Esophagus muscularis mucosa (tissue), 4 donors: Measurements from ENCODE around the gene KIF26B. TPM values are rescaled to one million over a fixed set of nuclear protein-coding genes. Genes with fewer than 3 reads are reported as not detected.
"Not testable (repeated sequence)": the region's sequence is repeated elsewhere in the genome, so short reads cannot be mapped to it uniquely, and the experiment has no call there.

Source experiments
- DNase-seq: peaks from one replicate; pipeline ENCODE4 v3.0.0-alpha.2; 2017; ENCODE audit errors: extremely low spot score
- H3K27ac ChIP-seq, 4 donors: fragments of 200-600 bp; sonication (generic); replicated peaks in 1 of 4; 1 replicate in 3 of 4; 2 replicates in 1 of 4; pipeline ENCODE4 v1.5.1; 2016 to 2019; ENCODE audit warnings: mild to moderate bottlenecking in 1 of 4
- H3K27me3 ChIP-seq, 4 donors: fragments of 200-600 bp; sonication (generic); one replicate each; pipeline versions ENCODE4 v1.5.1 to v1.6.0; 2016 to 2019
- H3K36me3 ChIP-seq, 4 donors: fragments of 200-600 bp; sonication (generic); one replicate each; pipeline ENCODE4 v1.5.1; 2016 to 2019
- H3K4me1 ChIP-seq, 4 donors: fragments of 200-600 bp; sonication (generic); one replicate each; pipeline ENCODE4 v1.5.1; 2016 to 2019
- H3K4me3 ChIP-seq, 4 donors: fragments of 200-600 bp; sonication (generic); 1 replicate in 2 of 4; 2 replicates in 2 of 4; pipeline ENCODE4 v1.5.1; 2016 to 2019; ENCODE audit warnings: mild to moderate bottlenecking in 4 of 4, moderate library complexity in 1 of 4
- H3K9me3 ChIP-seq, 4 donors: fragments of 200-600 bp; sonication (generic); 1 replicate in 3 of 4; 2 replicates in 1 of 4; pipeline ENCODE4 v1.5.1; 2016 to 2019
- EP300 ChIP-seq: sonication (generic); formaldehyde crosslinking; IDR thresholded peaks from one replicate; pipeline ENCODE4 v1.6.1; 2017; ENCODE audit warnings: antibody characterized with exemption
- POLR2A ChIP-seq: fragments of 450-650 bp; IDR thresholded peaks from one replicate; pipeline ENCODE4 v1.6.1; 2017; ENCODE audit warnings: antibody characterized with exemption, moderate library complexity, mild to moderate bottlenecking, low read depth
- POLR2AphosphoS5 ChIP-seq, 2 donors: sonication (generic); formaldehyde crosslinking; IDR thresholded peaks; one replicate each; pipeline ENCODE4 v1.6.1; 2017; ENCODE audit warnings: antibody characterized with exemption in 2 of 2
- WGBS: methylation state at CpG from one replicate; pipeline ENCODE4 v1.1.5; 2018; 5-methylcytosine and 5-hydroxymethylcytosine counted together
- intact Hi-C: fragments of 100-400 bp; cut with DNase I; formaldehyde crosslinking; loops from one replicate; pipeline ENCODE4 v1.15.1; 2023
- total RNA-seq, 4 donors: library from RNA; depleted of rRNA; stranded (reverse); fragments of >200 nt; gene quantifications; one replicate each; pipeline versions ENCODE4 v1.1.0 to v1.2.1, GENCODE V29; 2016
- TF ChIP-seq, protein P1 (sequence below), 3 experiments: fragments of 200-600 bp in 2 of 3; fragments of 450-650 bp in 1 of 3; sonication (generic) in 2 of 3; IDR thresholded peaks; one replicate each; pipeline ENCODE4 v1.5.1; 2017 to 2019; ENCODE audit warnings: antibody characterized with exemption in 3 of 3, mild to moderate bottlenecking in 2 of 3, moderate library complexity in 1 of 3

Gene KIF26B
- total RNA-seq, 4 donors from 2014 or later = 0.13 to 3.7 (median 1.3) TPM

DNA sequence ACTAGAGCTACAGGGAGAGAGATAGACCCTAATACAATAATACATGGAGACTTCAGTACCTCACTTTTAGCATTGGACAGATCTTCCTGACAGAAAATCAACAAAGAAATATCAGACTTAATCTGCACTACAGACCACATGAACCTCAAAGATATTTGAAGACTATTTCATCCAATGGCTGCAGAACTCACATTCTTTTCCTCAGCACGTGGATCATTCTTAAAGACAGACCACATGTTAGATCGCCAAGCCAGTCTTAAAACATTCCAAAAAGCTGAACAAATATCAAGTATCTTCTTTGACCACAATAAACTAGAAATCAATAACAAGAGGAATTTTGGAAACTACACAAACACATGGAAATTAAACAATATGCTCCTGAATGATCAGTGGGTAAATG is 576.0 kb downstream of the KIF26B start:
- Histone ChIP-seq H3K36me3 (no peaks in the 10 kb centered on the region), H3K27ac (no peak overlapping the region), H3K4me3 (no peak overlapping the region), H3K4me1 (no peaks in the 10 kb centered on the region), H3K27me3 (no peaks in the 10 kb centered on the region), H3K9me3 (peaks cover 0 to 36% (median 9%) of the 10 kb centered on the region in 4 donors)
- TF ChIP-seq POLR2A (no peak), EP300 (no peak), POLR2AphosphoS5 (IDR thresholded peaks at IDR 0.05) (no peak)
- TF ChIP-seq, protein P1, sequence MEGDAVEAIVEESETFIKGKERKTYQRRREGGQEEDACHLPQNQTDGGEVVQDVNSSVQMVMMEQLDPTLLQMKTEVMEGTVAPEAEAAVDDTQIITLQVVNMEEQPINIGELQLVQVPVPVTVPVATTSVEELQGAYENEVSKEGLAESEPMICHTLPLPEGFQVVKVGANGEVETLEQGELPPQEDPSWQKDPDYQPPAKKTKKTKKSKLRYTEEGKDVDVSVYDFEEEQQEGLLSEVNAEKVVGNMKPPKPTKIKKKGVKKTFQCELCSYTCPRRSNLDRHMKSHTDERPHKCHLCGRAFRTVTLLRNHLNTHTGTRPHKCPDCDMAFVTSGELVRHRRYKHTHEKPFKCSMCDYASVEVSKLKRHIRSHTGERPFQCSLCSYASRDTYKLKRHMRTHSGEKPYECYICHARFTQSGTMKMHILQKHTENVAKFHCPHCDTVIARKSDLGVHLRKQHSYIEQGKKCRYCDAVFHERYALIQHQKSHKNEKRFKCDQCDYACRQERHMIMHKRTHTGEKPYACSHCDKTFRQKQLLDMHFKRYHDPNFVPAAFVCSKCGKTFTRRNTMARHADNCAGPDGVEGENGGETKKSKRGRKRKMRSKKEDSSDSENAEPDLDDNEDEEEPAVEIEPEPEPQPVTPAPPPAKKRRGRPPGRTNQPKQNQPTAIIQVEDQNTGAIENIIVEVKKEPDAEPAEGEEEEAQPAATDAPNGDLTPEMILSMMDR (IDR thresholded peaks at IDR 0.05) = no peak
- intact Hi-C loops = no loop called here
- no peak for DNase-seq
- WGBS = 91% methylated on average over 2 of the region's 2 CpGs

- H3K4me1 ChIP-seq, H3K36me3 ChIP-seq, intact Hi-C loops, H3K9me3 ChIP-seq, H3K27me3 ChIP-seq, H3K27ac ChIP-seq, DNase-seq, H3K4me3 ChIP-seq: not testable (repeated sequence)
- 100% methylated on average over 1 of the region's 1 CpG for WGBS
Observed at GRCh38 chr1:245740336-245740735, 585.6 kb downstream of the KIF26B start.

DNA sequence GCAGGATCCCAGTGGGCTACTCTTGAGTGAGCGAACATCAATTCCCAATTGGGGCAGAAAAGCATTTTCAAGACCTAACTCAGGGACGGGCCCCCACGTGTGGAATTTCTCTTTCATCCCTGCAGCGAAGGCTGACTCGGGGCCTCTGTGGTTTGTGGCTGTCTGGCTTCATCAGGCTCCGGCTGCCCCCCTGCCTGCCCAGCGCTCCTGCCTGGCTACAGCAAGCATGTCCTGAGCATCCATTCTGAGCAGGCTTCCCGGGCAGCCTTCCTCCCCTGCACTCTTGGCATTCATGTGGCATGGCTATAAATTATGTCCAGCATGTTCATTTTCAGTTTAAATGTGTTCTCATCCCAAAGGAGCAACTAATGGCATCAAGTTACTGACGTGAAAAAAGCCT is 588.1 kb downstream of the KIF26B start:
- Histone ChIP-seq H3K9me3 (peaks cover 0 to 5% (median 3%) of the 10 kb centered on the region in 4 donors), H3K4me1 (no peaks in the 10 kb centered on the region), H3K36me3 (peaks cover 0 to 2% (median under 1%) of the 10 kb centered on the region in 4 donors), H3K27ac (no peak overlapping the region), H3K4me3 (no peak overlapping the region), H3K27me3 (no peaks in the 10 kb centered on the region)
- DNase-seq = no peak
- 92% methylated on average over 6 of the region's 9 CpGs for WGBS
- TF ChIP-seq EP300 (no peak), POLR2AphosphoS5 (IDR thresholded peaks at IDR 0.05) (no peak), POLR2A (no peak)
- TF ChIP-seq, protein P1 (IDR thresholded peaks at IDR 0.05) = no peak
- intact Hi-C loops = no loop called here

DNA sequence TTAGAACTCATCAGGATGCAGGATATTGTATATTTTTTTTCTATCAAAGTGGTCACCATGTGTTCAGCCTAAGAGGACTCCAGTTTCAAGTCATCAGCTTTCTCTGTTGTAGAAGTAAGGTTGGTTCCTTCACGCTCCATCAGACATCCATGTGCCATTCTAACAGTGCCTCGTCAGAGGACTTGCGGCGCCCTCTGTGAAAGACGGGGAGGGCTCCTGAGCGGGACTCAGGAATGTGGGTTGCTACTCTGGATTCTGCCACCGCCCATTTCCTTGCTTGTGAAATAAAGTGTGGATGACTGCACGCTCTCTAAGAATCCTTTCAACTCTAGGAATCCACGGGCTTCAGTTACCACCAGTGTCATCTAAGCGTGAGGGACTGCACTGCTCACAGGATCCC is 593.5 kb downstream of the KIF26B start:
- no peaks in the 10 kb centered on the region for H3K4me1 ChIP-seq
- H3K4me3 ChIP-seq = no peak overlapping the region
- H3K27ac ChIP-seq = no peak overlapping the region
- intact Hi-C loops = no loop called here
- 95% methylated on average over 9 of the region's 10 CpGs for WGBS
- H3K36me3 ChIP-seq = peaks cover 0 to 20% (median 4%) of the 10 kb centered on the region in 4 donors
- TF ChIP-seq POLR2A = no peak
- no peak for TF ChIP-seq POLR2AphosphoS5 (IDR thresholded peaks at IDR 0.05)
- TF ChIP-seq, protein P1 (IDR thresholded peaks at IDR 0.05) = no peak
- no peak for TF ChIP-seq EP300
- no peaks in the 10 kb centered on the region for H3K27me3 ChIP-seq
- DNase-seq = no peak
- H3K9me3 ChIP-seq = peaks cover 0 to 5% (median 3%) of the 10 kb centered on the region in 4 donors

DNA sequence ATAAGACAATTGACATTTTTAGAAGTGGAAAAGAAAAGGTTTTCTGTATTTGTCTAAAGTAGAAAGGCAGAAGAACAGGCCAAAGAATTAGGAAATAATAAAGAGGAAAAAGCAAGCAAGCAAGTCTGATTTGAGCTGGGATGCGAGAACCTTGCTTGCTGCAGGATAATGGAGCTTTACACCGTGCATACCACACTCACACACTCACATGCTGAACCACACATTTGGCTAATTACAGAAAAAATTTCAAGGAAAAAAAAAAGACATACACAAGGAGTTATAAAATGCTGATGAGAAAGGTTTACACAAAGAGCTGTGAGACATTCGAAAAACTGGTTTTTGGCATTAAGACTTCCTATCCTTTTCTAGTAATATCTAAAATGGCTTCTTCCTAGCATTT is 593.9 kb downstream of the KIF26B start:
- H3K9me3 ChIP-seq = peaks cover 0 to 5% (median 3%) of the 10 kb centered on the region in 4 donors

More for the DNA sequence above, 593.9 kb downstream of the KIF26B start:
- Histone ChIP-seq H3K36me3 (peaks cover 0 to 20% (median 4%) of the 10 kb centered on the region in 4 donors), H3K27ac (no peak overlapping the region), H3K4me3 (no peak overlapping the region), H3K27me3 (no peaks in the 10 kb centered on the region), H3K4me1 (no peaks in the 10 kb centered on the region)
- TF ChIP-seq, protein P1 (IDR thresholded peaks at IDR 0.05) = no peak
- no peak for TF ChIP-seq EP300
- no peak for TF ChIP-seq POLR2AphosphoS5 (IDR thresholded peaks at IDR 0.05)
- no peak for TF ChIP-seq POLR2A
- intact Hi-C loops = no loop called here
- DNase-seq = no peak
- WGBS = 92% methylated on average over 3 of the region's 3 CpGs
